ENCODE data around the gene MYO1A.
"Not testable (repeated sequence)": the region's sequence is repeated elsewhere in the genome, so short reads cannot be mapped to it uniquely, and the experiment has no call there.

Gene MYO1A

DNA sequence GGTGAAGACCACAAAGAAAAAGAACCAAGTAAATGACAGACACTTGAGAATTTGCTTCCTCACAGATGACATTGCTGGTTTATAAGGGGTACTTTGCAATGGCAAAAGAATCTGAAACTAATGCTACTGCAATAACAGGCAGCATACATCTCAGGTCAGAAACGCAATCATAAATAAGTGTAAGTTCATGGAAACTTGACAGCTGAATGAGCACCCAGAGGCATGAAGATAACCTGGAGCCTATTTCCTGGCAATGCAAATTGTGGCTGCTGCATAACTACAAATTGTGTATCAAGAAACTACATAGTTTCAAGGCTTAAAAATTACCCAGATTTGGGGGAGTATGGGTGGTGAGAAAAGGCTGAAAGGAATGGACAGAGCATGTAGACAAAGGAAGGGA lies 8.5 kb upstream of the MYO1A start:
- TF ChIP-seq, protein P1, sequence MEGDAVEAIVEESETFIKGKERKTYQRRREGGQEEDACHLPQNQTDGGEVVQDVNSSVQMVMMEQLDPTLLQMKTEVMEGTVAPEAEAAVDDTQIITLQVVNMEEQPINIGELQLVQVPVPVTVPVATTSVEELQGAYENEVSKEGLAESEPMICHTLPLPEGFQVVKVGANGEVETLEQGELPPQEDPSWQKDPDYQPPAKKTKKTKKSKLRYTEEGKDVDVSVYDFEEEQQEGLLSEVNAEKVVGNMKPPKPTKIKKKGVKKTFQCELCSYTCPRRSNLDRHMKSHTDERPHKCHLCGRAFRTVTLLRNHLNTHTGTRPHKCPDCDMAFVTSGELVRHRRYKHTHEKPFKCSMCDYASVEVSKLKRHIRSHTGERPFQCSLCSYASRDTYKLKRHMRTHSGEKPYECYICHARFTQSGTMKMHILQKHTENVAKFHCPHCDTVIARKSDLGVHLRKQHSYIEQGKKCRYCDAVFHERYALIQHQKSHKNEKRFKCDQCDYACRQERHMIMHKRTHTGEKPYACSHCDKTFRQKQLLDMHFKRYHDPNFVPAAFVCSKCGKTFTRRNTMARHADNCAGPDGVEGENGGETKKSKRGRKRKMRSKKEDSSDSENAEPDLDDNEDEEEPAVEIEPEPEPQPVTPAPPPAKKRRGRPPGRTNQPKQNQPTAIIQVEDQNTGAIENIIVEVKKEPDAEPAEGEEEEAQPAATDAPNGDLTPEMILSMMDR (IDR thresholded peaks at IDR 0.05; ENCODE audit: low read depth, low read length): no peak
- no peak for DNase-seq
- H3K36me3 ChIP-seq: peaks cover 52% of the 10 kb centered on the region
- H3K9me3 ChIP-seq: no peaks in the 10 kb centered on the region
- no peaks in the 10 kb centered on the region for H3K27me3 ChIP-seq
- no peak overlapping the region for H3K4me3 ChIP-seq (ENCODE audit: low read depth, low read length)
- no peaks in the 10 kb centered on the region for H3K4me1 ChIP-seq

DNA sequence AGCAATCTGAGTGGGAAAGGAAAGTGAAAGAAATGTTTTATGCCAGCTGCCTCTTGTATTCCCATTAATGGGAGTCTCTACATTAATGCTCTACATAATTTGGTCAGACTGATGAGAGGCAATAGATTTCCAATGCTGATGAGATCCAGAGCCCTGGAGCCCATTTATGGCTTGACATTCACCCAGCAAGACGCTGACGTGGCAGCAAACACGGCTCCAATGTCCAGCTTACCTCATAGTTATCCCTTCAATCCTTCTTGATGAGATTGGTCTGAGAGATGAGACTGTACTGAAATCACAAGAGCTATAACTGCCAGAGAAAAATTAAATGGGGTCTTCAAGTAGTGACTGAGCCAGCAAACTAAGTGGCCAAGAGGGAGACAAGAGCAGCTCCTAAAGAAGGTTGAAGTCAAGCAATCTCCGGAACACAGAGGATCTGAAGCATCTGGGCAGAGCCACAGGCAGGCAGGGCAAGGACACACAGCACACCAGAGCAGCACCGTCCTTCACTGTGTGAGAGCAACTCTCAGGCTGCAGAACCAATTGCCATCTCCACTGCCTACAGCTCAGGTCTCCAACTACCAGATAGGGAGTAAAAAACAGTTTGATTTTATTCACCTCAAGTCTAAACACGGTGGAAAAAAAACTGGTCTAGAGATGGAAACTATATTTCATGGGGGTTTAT lies 7.3 kb upstream of the MYO1A start:
- no peak for DNase-seq
- H3K4me1 ChIP-seq: no peaks in the 10 kb centered on the region
- H3K4me3 ChIP-seq (ENCODE audit: low read depth, low read length): no peak overlapping the region
- TF ChIP-seq, protein P1 (IDR thresholded peaks at IDR 0.05; ENCODE audit: low read depth, low read length): no peak
- no peaks in the 10 kb centered on the region for H3K9me3 ChIP-seq
- peaks cover 45% of the 10 kb centered on the region for H3K36me3 ChIP-seq
- H3K27me3 ChIP-seq: no peaks in the 10 kb centered on the region

DNA sequence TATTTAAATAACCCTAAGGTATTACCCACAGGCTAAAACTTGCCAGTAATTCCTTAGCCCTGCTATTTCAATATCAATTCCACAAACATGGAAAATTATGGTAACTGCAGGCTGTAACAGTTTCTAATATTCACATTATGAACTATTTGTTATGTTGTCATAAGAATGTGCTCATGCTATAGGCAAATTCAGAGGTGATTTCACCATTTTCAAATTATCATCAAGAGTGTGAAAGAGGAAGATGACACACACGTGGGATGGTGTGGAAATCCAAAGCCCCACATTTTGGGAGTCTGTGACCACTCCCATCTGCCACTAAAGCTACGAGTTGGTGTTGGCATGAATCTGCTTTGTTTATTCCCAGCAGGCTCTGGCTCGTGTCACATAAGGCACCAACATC lies 5.9 kb upstream of the MYO1A start:
- TF ChIP-seq, protein P1 (IDR thresholded peaks at IDR 0.05; ENCODE audit: low read depth, low read length): no peak
- Histone ChIP-seq H3K27me3 (no peaks in the 10 kb centered on the region), H3K36me3 (peaks cover 37% of the 10 kb centered on the region), H3K4me1 (no peaks in the 10 kb centered on the region), H3K4me3 (ENCODE audit: low read depth, low read length) (no peak overlapping the region), H3K9me3 (no peaks in the 10 kb centered on the region)
- DNase-seq: no peak

DNA sequence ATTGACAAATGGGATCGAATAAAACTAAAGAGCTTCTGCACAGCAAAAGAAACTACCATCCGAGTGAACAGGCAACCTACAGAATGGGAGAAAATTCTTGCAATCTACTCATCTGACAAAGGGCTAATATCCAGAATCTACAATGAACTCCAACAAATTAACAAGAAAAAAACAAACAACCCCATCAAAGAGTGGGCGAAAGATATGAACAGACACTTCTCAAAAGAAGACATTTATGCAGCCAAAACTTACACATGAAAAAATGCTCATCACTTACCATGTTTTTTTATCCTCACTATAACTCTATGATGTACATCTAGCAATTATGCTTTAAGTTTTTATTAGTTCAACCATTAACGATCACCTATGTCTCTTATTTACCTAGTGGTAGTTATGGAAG lies 4.0 kb upstream of the MYO1A start:
- not testable (repeated sequence) for H3K4me1 ChIP-seq; DNase-seq; H3K27me3 ChIP-seq; H3K4me3 ChIP-seq (ENCODE audit: low read depth, low read length); H3K9me3 ChIP-seq
- H3K36me3 ChIP-seq: peaks cover 18% of the 10 kb centered on the region

DNA sequence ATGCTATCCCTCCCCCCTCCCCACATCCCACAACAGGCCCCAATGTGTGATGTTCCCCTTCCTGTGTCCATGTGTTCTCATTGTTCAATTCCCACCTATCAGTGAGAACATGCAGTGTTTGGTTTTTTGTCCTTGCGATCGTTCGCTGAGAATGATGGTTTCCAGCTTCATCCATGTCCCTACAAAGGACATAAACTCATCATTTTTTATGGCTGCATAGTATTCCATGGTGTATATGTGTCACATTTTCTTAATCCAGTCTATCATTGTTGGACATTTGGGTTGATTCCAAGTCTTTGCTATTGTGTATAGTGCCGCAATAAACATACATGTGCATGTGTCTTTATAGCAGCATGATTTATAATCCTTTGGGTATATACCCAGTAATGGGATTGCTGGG lies 3.2 kb upstream of the MYO1A start:
- not testable (repeated sequence) for H3K4me1 ChIP-seq; H3K27me3 ChIP-seq; H3K9me3 ChIP-seq; DNase-seq; H3K4me3 ChIP-seq (ENCODE audit: low read depth, low read length)
- H3K36me3 ChIP-seq: peaks cover 10% of the 10 kb centered on the region

DNA sequence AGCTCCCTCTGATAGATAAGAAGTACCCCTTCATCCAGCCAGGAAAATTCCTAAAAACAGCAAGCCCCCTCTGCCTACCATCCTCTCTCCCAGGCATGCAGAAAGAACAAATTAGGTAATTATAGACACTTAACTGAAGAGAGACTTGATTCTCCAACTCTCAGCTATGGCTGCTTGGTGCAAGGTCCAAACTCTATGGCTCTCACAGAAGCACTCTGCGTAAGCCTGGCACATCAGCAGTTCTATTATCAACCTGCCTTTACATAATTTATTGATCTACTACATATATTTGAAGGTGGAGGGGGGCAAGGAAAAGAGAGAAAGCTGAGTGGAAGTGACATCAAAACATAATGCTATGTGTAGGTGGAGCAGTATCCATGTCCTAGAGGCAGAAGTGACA lies 1.1 kb upstream of the MYO1A start:
- no peaks in the 10 kb centered on the region for H3K27me3 ChIP-seq
- no peak for DNase-seq
- no peaks in the 10 kb centered on the region for H3K9me3 ChIP-seq
- H3K36me3 ChIP-seq: no peaks in the 10 kb centered on the region
- TF ChIP-seq, protein P1 (IDR thresholded peaks at IDR 0.05; ENCODE audit: low read depth, low read length): no peak
- no peak overlapping the region for H3K4me3 ChIP-seq (ENCODE audit: low read depth, low read length)
- H3K4me1 ChIP-seq: no peaks in the 10 kb centered on the region

DNA sequence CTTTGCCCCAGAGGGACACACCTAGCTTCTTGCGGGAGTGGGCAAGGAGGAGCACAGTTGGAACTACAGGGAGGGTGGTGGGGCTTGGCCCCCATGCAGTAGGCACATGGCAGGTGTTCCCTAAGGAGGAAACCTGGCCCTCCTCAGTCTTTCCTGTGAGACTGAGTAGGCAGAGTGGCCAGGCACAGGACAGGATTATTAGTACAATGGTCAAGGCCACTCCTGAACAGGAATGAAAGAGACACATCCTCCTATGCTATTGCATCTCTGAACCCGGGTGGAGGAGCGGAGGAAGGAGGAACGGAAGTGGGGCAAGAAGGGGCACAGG lies 846 bp downstream of the MYO1A start:
- TF ChIP-seq, protein P1 (IDR thresholded peaks at IDR 0.05; ENCODE audit: low read depth, low read length): no peak
- Histone ChIP-seq H3K4me1 (no peaks in the 10 kb centered on the region), H3K4me3 (ENCODE audit: low read depth, low read length) (no peak overlapping the region), H3K9me3 (no peaks in the 10 kb centered on the region), H3K27me3 (no peaks in the 10 kb centered on the region), H3K36me3 (no peaks in the 10 kb centered on the region)
- no peak for DNase-seq
